ENCODE data around the gene BBS9.

GRCh38 chr7:33109758-33110238, 19.6 kb upstream of the BBS9 start:
- TF ChIP-seq CTCF (conservative IDR thresholded peaks at IDR 0.05; ENCODE audit: low read length) = no peak; the same call in 1 of the 2 replicates
- TF ChIP-seq EZH2phosphoT487 (IDR thresholded peaks at IDR 0.05; ENCODE audit: borderline replicate concordance) = no peak

Data from Loucy (cell line).